ENCODE results near the gene EIF1AX.

GRCh38 chrX:20181598-20182329 is 40.1 kb upstream of the EIF1AX start:
- TF ChIP-seq POLR2A (IDR thresholded peaks at IDR 0.05; ENCODE audit: low read depth) (no peak), EP300 (IDR thresholded peaks at IDR 0.05) (no peak), CTCF (IDR thresholded peaks at IDR 0.05) (no peak)

Data from esophagus muscularis mucosa (tissue), 4 donors.